Activated naive CD4-positive, alpha-beta T cell treated with Interleukin-2 at 50 U/mL for 16 hours (primary cell): Measurements from ENCODE around the gene KHDRBS2.
"Not testable (repeated sequence)": the region's sequence is repeated elsewhere in the genome, so short reads cannot be mapped to it uniquely, and the experiment has no call there.

Experiments used
- DNase-seq: peaks from one replicate; pipeline ENCODE4 v3.0.0-alpha.2; 2020

Gene KHDRBS2

DNA sequence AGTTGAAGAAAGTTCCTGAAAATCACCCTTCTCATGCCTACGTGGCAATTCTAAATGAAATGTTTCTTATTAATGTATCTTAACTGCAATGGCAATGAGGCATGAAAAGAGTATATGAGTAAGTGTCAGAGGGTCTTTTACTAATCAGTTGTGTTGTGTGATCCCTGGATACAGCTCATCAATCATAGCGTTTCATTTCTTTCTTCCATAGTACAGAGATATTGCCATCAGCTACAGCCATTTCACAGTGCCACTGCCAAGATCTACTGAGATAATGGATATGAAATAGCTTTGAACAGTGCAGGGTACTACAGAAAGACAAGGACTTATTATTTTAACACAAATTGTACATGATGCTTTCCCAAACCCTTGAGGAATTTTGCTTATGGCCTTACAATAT lies 450.8 kb downstream of the KHDRBS2 start:
- no peak for DNase-seq

DNA sequence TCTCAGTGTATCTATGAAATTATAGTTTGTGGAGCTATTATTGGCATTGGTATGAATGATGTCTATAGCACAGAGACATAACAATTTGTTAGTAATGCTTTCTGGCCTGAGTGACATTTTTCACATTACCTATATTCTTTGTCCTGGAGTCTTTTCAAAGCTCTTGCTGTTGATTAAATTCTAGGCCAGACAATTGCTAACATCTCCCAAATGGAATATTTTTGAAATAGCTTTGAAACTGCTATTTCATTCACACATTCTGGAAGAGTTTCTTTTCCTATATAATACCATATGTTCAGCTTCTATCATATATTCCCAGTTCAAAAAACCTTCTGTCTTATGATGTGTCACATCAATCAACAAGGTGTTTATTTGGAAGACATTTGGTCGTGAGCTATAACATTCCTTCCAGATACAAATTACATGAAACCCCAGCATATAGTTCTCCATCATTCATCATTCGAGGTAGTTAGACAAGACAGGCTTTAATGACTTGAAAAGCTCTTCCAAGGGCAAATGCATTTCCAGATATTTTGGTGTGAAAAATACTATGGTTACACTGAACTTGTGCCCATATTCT lies 452.8 kb downstream of the KHDRBS2 start:
- DNase-seq = no peak

GRCh38 chr6:61817716-61818115 lies 468.3 kb downstream of the KHDRBS2 start:
- no peak for DNase-seq

DNA sequence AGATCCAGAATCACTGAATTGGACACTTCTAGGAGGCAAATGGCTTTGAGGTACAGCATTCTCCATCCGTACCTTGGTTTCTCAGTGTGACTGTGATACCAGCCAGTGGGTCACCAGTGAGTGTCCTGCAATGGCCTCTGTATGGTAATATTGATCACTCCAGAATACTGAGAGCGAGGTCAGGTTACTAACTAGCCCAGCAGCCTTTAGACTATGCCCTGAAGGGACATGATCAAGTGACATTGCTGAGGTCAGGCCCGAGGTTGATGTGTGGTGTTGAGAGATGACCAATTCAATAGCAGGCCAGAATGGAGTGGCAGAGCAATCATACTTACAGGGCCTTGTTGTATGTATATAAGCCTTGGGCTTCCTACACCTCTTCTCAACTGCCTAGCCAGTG lies 476.0 kb downstream of the KHDRBS2 start:
- DNase-seq = no peak

- DNase-seq = no peak
Measured at GRCh38 chr6:61809004-61809595, 476.9 kb downstream of the KHDRBS2 start.

- no peak for DNase-seq
Measured at GRCh38 chr6:61787998-61788397, 498.0 kb downstream of the KHDRBS2 start.

DNA sequence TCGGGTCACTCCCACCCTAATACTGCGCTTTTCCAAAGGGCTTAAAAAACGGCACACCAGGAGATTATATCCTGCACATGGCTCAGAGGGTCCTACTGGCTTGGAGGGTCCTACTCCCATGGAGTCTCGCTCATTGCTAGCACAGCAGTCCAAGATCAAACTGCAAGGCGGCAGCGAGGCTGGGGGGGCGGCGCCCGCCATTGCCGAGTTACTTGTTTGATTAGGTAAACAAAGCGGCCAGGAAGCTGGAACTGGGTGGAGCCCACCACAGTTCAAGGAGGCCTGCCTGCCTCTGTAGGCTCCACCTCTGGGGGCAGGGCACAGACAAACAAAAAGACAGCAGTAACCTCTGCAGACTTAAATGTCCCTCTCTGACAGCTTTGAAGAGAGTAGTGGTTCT lies 516.6 kb downstream of the KHDRBS2 start:
- DNase-seq = not testable (repeated sequence)

- no peak for DNase-seq
Measured at GRCh38 chr6:61755739-61756138, 530.3 kb downstream of the KHDRBS2 start.

GRCh38 chr6:61751986-61752385 lies 534.0 kb downstream of the KHDRBS2 start:
- no peak for DNase-seq

- no peak for DNase-seq
Measured at GRCh38 chr6:61745994-61746393, 540.0 kb downstream of the KHDRBS2 start.

DNA sequence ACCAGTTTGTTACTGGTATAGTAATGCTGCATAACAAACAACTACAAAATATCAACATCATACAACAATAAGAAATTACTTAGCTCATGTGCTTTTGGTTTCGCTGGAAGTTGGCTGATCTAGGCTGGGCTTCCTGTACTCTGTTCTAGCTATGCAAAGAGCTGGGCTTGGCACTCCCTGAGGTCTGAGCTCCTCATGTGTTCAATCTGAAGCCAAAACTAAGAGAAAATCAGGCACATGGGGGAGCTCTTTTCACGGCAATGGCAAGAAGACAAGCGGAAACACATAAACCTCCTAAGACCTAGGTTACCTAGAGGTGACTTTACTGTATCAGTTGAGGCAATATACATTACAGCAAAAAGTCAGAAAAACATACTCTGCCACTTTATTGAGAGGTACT lies 574.2 kb downstream of the KHDRBS2 start:
- no peak for DNase-seq

- DNase-seq = no peak
Measured at GRCh38 chr6:61688165-61688564, 597.9 kb downstream of the KHDRBS2 start.

DNA sequence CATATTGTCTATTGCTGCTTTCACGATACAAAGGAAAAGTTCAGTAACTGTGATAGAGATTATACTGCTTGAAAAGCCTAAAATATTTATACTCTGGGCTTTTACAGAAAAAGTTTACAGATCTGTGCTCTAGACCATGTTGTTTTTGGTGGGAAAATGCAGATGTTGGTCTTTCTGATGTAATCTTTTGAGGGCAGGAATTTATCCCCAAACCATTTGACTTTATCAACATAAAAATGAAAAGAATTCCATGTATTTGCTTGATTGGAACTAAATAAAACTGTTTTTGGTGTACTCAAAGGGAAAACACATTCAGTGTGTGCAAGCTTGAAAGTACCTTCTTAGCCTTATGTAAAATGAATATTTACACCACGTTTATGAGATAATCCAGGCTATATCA lies 603.5 kb downstream of the KHDRBS2 start:
- no peak for DNase-seq

- DNase-seq = no peak
Measured at GRCh38 chr6:61679625-61680024, 606.4 kb downstream of the KHDRBS2 start.

GRCh38 chr6:61675734-61676133 lies 610.3 kb downstream of the KHDRBS2 start:
- no peak for DNase-seq

- no peak for DNase-seq
Measured at GRCh38 chr6:61649845-61650244, 636.2 kb downstream of the KHDRBS2 start.

DNA sequence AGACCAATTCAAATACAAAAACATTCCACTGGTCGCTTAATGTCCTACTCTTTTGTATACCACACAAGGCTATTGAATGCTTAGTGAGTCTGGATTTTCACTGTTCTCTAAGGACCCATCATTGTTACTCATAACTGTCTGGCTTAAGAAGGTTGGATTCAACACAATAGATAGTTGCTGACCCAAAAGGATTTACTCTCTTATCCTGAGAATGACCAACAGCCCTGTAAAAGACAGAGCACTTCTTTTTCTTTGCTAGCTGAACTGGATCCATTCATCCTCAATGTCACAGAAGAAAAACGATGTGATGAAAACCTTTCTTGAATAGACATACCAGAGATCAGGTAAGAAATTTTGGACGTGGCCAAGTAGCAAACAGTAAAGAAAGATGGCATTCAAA lies 645.6 kb downstream of the KHDRBS2 start:
- no peak for DNase-seq
